Measurements from ENCODE around the gene PCDH15. TPM values are rescaled to one million over a fixed set of nuclear protein-coding genes. Genes with fewer than 3 reads are reported as not detected.

Gene PCDH15
- polyA plus RNA-seq, 1 of the 3 experiments (the other 2 are of a cell fraction), result 0.03 TPM

DNA sequence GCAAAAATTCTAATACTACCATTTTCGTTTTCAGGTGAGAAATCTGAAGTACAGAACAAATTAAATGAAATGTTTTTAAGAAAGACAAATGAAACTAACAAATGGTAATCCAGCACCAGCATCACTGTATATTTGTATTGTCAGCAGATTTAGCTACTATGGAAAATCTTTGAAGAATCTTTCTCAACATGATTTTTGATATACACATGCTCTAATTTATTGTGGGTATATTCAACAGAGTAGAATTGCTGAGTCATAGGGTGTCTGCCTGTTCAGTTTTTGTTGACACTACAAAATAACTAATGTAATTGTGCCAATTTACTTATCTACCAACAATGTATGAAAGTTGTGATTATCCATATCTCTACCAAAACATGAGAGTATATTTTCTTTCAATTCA, 437.6 kb downstream of the PCDH15 start:
- H2AFZ ChIP-seq (ENCODE audit: low read depth), result no peak overlapping the region
- DNase-seq, result no peak
- H3K9me2 ChIP-seq, result no peaks in the 10 kb centered on the region
- H3K79me2 ChIP-seq (ENCODE audit: insufficient read depth), result no peaks in the 10 kb centered on the region
- H3K4me1 ChIP-seq (ENCODE audit: control insufficient read depth in 1 of 2, insufficient read depth in 2 of 2, low read depth in 1 of 2, low read length in 1 of 2), result no peaks in the 10 kb centered on the region; a peak in 1 of 4 replicates
- WGBS (ENCODE audit: low lambda C conversion rate), result 8% methylated on average over 1 of the region's 1 CpG
- H3K27ac ChIP-seq (ENCODE audit: low read depth in 2 of 2, low read length in 1 of 2), result no peak overlapping the region; a peak in 1 of 4 replicates
- POLR2A ChIA-PET, result no interaction called here
- no peaks in the 10 kb centered on the region for H3K36me3 ChIP-seq (replicated peaks in 1 of 2; ENCODE audit: control insufficient read depth in 1 of 2, insufficient read depth in 2 of 2, low read length in 1 of 2)
- no peak for TF ChIP-seq RCOR1 (IDR thresholded peaks at IDR 0.05; ENCODE audit: low read length)
- TF ChIP-seq TEAD4 (IDR thresholded peaks at IDR 0.05; ENCODE audit: borderline replicate concordance, insufficient read depth), result no peak
- no peak for TF ChIP-seq EP300 (IDR thresholded peaks at IDR 0.05; ENCODE audit: borderline replicate concordance in 1 of 2, low read depth in 1 of 2, low read length in 1 of 2)
- no peak for TF ChIP-seq USF2 (IDR thresholded peaks at IDR 0.05; ENCODE audit: borderline replicate concordance, low read depth, low read length)
- TF ChIP-seq ZBTB33 (IDR thresholded peaks at IDR 0.05; ENCODE audit: borderline replicate concordance, low read depth), result no peak
- no peak for TF ChIP-seq EZH2phosphoT487 (IDR thresholded peaks at IDR 0.05; ENCODE audit: borderline replicate concordance, low read depth)
- TF ChIP-seq, protein P1, sequence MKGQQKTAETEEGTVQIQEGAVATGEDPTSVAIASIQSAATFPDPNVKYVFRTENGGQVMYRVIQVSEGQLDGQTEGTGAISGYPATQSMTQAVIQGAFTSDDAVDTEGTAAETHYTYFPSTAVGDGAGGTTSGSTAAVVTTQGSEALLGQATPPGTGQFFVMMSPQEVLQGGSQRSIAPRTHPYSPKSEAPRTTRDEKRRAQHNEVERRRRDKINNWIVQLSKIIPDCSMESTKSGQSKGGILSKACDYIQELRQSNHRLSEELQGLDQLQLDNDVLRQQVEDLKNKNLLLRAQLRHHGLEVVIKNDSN (IDR thresholded peaks at IDR 0.05; ENCODE audit: borderline replicate concordance, low read depth), result no peak
- no peak for TF ChIP-seq JUND (IDR thresholded peaks at IDR 0.05)
- TF ChIP-seq SIN3A (IDR thresholded peaks at IDR 0.05; ENCODE audit: borderline replicate concordance, low read depth, low read length), result no peak
- TF ChIP-seq SMC3 (IDR thresholded peaks at IDR 0.05; ENCODE audit: low read depth, low read length), result no peak
- TF ChIP-seq REST (IDR thresholded peaks at IDR 0.05; ENCODE audit: low read depth, low read length), result no peak
- no peak overlapping the region for H3K9ac ChIP-seq
- CTCF ChIA-PET, result interaction anchor here (1.0 kb wide), 1 partner anchor 47 kb away, joined by 3 read pairs; no protein-coding TSS in a partner anchor
- no peaks in the 10 kb centered on the region for H3K27me3 ChIP-seq (ENCODE audit: insufficient read depth)
- H4K20me1 ChIP-seq (ENCODE audit: insufficient read depth), result no peaks in the 10 kb centered on the region
- no peak overlapping the region for H3K4me2 ChIP-seq
- H3K4me3 ChIP-seq (ENCODE audit: low read depth in 2 of 2, low read length in 1 of 2), result no peak overlapping the region
- H3F3A ChIP-seq (replicated peaks; ENCODE audit: insufficient read depth), result no peaks in the 10 kb centered on the region
- H3K9me3 ChIP-seq, result no peaks in the 10 kb centered on the region
